IMR-90 (cell line): ENCODE results near the gene TTC28.

Source experiments
- BHLHE40 ChIP-seq: fragments of 150-350 bp; IDR thresholded peaks from 2 replicates; pipeline ENCODE4 v1.6.1; 2016; ENCODE audit warnings: mild to moderate bottlenecking, low read depth, low read length
- CEBPB ChIP-seq: IDR thresholded peaks from 2 replicates; pipeline ENCODE4 v1.6.1; 2012; ENCODE audit warnings: low read depth, low read length, improper control_type of control experiment
- CHD1 ChIP-seq: IDR thresholded peaks from 2 replicates; pipeline ENCODE4 v1.6.1; 2012; ENCODE audit warnings: low read depth, low read length, improper control_type of control experiment
- FOS ChIP-seq: fragments of 150-350 bp; IDR thresholded peaks from 2 replicates; pipeline ENCODE4 v1.6.1; 2016; ENCODE audit warnings: low read depth, low read length
- MAFK ChIP-seq: IDR thresholded peaks from 2 replicates; pipeline ENCODE4 v1.6.1; 2012; ENCODE audit warnings: low read depth, low read length, improper control_type of control experiment
- MAZ ChIP-seq: IDR thresholded peaks from 2 replicates; pipeline ENCODE4 v1.6.1; 2012; ENCODE audit warnings: low read depth, mild to moderate bottlenecking, low read length, improper control_type of control experiment, moderate library complexity, borderline replicate concordance
- POLR2A ChIP-seq: IDR thresholded peaks from 2 replicates; pipeline ENCODE4 v1.6.1; 2012; ENCODE audit warnings: mild to moderate bottlenecking, low read depth, low read length
- RCOR1 ChIP-seq: IDR thresholded peaks from 2 replicates; pipeline ENCODE4 v1.6.1; 2012; ENCODE audit warnings: mild to moderate bottlenecking, low read length, improper control_type of control experiment; ENCODE audit not compliant: insufficient replicate concordance
- RFX5 ChIP-seq: IDR thresholded peaks from 2 replicates; pipeline ENCODE4 v1.8.0; 2012; ENCODE audit warnings: low read depth, mild to moderate bottlenecking, low read length, moderate library complexity
- SMC3 ChIP-seq: fragments of 150-350 bp; IDR thresholded peaks from 2 replicates; pipeline ENCODE4 v1.6.1; 2016; ENCODE audit warnings: low read depth, mild to moderate bottlenecking, antibody characterized with exemption, low read length, moderate library complexity
- TF ChIP-seq, protein P1 (sequence below): conservative IDR thresholded peaks from 2 replicates; pipeline ENCODE4 v1.5.1; 2012; ENCODE audit warnings: mild to moderate bottlenecking, low read depth, low read length, improper control_type of control experiment
- TF ChIP-seq, protein P2 (sequence below): fragments of 150-350 bp; IDR thresholded peaks from 2 replicates; pipeline ENCODE4 v1.6.1; 2016; ENCODE audit warnings: low read depth, mild to moderate bottlenecking, low read length, moderate library complexity, borderline replicate concordance

DNA sequence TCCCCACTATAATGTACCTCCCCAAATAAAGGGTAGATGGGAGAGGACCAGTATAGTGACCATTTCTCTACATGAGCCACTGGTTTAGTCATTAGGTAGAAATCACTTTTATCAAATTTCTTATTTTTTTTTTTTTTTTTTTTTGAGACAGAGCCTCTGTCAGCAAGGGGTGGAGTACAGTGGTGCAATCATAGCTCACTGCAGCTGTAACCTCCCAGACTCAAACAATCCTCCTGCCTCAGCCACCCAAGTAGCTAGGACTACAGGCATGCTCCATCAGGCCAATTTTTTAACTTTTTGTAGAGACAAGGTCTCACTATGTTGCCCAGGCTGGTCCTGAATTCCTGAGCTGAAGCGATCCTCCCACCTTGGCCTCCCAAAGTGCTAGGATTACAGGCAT lies 322.4 kb downstream of the TTC28 start:
- TF ChIP-seq, protein P1, sequence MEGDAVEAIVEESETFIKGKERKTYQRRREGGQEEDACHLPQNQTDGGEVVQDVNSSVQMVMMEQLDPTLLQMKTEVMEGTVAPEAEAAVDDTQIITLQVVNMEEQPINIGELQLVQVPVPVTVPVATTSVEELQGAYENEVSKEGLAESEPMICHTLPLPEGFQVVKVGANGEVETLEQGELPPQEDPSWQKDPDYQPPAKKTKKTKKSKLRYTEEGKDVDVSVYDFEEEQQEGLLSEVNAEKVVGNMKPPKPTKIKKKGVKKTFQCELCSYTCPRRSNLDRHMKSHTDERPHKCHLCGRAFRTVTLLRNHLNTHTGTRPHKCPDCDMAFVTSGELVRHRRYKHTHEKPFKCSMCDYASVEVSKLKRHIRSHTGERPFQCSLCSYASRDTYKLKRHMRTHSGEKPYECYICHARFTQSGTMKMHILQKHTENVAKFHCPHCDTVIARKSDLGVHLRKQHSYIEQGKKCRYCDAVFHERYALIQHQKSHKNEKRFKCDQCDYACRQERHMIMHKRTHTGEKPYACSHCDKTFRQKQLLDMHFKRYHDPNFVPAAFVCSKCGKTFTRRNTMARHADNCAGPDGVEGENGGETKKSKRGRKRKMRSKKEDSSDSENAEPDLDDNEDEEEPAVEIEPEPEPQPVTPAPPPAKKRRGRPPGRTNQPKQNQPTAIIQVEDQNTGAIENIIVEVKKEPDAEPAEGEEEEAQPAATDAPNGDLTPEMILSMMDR, result no peak
- TF ChIP-seq POLR2A (no peak), BHLHE40 (no peak), SMC3 (no peak), RCOR1 (no peak), RFX5 (no peak), FOS (no peak), CHD1 (no peak), CEBPB (no peak), MAFK (no peak), MAZ (no peak)
- TF ChIP-seq, protein P2, sequence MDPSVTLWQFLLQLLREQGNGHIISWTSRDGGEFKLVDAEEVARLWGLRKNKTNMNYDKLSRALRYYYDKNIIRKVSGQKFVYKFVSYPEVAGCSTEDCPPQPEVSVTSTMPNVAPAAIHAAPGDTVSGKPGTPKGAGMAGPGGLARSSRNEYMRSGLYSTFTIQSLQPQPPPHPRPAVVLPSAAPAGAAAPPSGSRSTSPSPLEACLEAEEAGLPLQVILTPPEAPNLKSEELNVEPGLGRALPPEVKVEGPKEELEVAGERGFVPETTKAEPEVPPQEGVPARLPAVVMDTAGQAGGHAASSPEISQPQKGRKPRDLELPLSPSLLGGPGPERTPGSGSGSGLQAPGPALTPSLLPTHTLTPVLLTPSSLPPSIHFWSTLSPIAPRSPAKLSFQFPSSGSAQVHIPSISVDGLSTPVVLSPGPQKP, result no peak
